Tibial artery (tissue), 4 donors: ENCODE data around the gene ALKAL2.

Source experiments
- DNase-seq, 2 donors: peaks; one replicate each; pipeline ENCODE4 v3.0.0-alpha.2; 2019
- H3K27ac ChIP-seq, 2 donors: fragments of 200-600 bp; sonication (generic) in 1 of 2; 1 replicate in 1 of 2; 2 replicates in 1 of 2; pipeline ENCODE4 v1.5.1; 2018 to 2019; ENCODE audit warnings: mild to moderate bottlenecking in 1 of 2
- H3K27me3 ChIP-seq, 2 donors: fragments of 200-600 bp; sonication (generic) in 1 of 2; one replicate each; pipeline versions ENCODE4 v1.5.1 to v1.6.0; 2016 to 2019
- H3K36me3 ChIP-seq, 3 donors: fragments of 200-600 bp; sonication (generic) in 2 of 3; one replicate each; pipeline ENCODE4 v1.5.1; 2016 to 2019; ENCODE audit warnings: mild to moderate bottlenecking in 2 of 3
- H3K4me1 ChIP-seq, 4 donors: fragments of 200-600 bp; sonication (generic) in 2 of 4; 1 replicate in 3 of 4; 2 replicates in 1 of 4; pipeline ENCODE4 v1.5.1; 2016 to 2019
- H3K4me3 ChIP-seq, 2 donors: fragments of 200-600 bp; sonication (generic) in 1 of 2; 1 replicate in 1 of 2; 2 replicates in 1 of 2; pipeline ENCODE4 v1.5.1; 2018 to 2019; ENCODE audit warnings: mild to moderate bottlenecking in 2 of 2
- H3K9me3 ChIP-seq, 3 donors: fragments of 200-600 bp; sonication (generic) in 1 of 3; one replicate each; pipeline ENCODE4 v1.5.1; 2016 to 2019
- intact Hi-C: fragments of 100-400 bp; cut with DNase I; formaldehyde crosslinking; loops from one replicate; pipeline ENCODE4 v1.15.0; 2023; ENCODE audit warnings: low total_unique reads
- TF ChIP-seq, protein P1 (sequence below), 2 experiments: fragments of 200-600 bp in 1 of 2; fragments of 450-650 bp in 1 of 2; IDR thresholded peaks; one replicate each; pipeline ENCODE4 v1.5.1; 2017 to 2019; ENCODE audit warnings: antibody characterized with exemption in 2 of 2, mild to moderate bottlenecking in 1 of 2, moderate library complexity in 1 of 2

ALKAL2 gene

DNA sequence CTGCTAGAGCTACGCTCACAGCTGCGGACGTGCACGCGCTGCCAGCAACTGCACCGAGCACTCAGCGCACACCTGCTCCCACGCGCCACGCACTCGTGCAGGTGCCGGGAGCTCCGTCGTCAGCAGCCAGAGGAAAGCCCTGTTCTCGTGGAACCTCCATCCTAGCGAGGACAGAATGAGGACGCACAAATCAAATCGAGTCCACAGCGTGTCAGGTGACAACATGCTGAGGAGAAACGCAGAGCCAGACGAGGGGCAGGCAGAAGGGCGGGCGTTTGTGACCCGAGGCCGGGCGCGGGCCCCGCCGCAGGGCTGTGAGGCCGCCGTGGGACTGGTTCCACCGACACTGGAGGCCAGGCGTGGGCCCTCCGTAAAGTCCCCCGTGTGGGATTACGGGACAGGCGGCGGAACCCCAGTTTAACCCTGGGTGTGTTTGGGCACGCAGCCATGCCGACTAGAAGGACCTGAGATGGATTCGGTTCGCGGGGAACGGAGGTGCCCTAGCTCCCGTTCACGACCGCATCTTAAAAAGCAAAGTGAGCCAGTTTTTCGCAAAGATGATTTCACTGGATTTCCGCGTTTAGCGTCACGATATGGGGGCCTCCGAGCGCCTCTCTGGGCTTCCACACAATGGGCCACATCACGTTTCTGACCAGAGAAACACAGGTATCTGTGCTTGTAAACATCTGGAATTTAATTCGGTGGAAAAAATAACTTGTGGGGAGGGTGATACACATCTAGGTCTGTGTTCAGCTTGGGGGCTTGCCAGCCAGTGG is 26.9 kb upstream of the ALKAL2 start:
- H3K4me3 ChIP-seq, result no peak overlapping the region
- peaks cover 0 to 6% of the 10 kb centered on the region in 2 donors for H3K27me3 ChIP-seq
- no peak for DNase-seq
- intact Hi-C loops, result no loop called here
- TF ChIP-seq, protein P1, sequence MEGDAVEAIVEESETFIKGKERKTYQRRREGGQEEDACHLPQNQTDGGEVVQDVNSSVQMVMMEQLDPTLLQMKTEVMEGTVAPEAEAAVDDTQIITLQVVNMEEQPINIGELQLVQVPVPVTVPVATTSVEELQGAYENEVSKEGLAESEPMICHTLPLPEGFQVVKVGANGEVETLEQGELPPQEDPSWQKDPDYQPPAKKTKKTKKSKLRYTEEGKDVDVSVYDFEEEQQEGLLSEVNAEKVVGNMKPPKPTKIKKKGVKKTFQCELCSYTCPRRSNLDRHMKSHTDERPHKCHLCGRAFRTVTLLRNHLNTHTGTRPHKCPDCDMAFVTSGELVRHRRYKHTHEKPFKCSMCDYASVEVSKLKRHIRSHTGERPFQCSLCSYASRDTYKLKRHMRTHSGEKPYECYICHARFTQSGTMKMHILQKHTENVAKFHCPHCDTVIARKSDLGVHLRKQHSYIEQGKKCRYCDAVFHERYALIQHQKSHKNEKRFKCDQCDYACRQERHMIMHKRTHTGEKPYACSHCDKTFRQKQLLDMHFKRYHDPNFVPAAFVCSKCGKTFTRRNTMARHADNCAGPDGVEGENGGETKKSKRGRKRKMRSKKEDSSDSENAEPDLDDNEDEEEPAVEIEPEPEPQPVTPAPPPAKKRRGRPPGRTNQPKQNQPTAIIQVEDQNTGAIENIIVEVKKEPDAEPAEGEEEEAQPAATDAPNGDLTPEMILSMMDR (IDR thresholded peaks at IDR 0.05), result no peak
- H3K4me1 ChIP-seq, result no peaks in the 10 kb centered on the region
- H3K36me3 ChIP-seq, result no peaks in the 10 kb centered on the region
- H3K27ac ChIP-seq, result no peak overlapping the region
- H3K9me3 ChIP-seq, result no peaks in the 10 kb centered on the region

DNA sequence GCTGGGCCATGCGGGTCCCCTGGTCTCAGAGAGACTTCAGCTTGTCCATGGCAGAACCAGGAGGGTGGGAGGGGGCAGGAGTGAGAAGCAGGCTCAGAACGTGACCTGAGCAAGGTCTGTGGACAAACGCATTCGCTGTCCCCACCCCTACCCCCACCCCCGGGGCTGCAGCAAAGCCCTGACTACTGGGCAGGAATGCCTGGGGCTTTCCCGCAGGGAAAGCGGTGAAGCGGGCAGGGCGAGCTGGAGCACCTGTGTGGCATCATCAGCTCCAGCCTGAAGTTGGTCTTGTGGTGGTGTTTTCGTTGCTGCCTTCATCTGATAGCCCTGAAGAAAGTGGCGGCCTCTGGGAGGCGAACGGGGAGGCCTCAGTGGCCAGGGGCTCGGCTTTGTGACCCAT is 26.1 kb upstream of the ALKAL2 start:
- TF ChIP-seq, protein P1 (IDR thresholded peaks at IDR 0.05), result no peak
- no peaks in the 10 kb centered on the region for H3K36me3 ChIP-seq
- H3K27me3 ChIP-seq, result peaks cover 0 to 6% of the 10 kb centered on the region in 2 donors
- H3K9me3 ChIP-seq, result no peaks in the 10 kb centered on the region
- intact Hi-C loops, result no loop called here
- DNase-seq, result no peak
- H3K27ac ChIP-seq, result no peak overlapping the region
- no peak overlapping the region for H3K4me3 ChIP-seq
- H3K4me1 ChIP-seq, result no peaks in the 10 kb centered on the region

DNA sequence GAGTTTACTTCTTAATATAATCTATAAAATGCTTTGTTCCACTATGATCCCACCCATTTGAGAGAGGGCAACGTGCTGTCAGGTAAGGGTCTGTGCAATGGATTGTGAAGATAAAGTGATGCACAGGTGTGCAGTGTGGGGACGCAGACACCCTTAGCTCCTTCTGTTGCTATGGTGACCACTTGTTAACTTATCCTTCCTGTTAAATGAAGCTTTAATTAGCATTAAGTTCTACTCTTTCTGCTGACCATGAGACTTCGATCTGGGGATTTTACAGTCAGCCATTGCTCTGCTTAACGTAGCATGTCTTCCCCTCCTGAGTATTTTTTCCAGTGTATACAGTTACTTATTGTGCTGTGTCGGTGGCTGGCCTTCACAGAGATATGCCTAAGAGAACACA is 23.1 kb upstream of the ALKAL2 start:
- DNase-seq, result no peak
- no peaks in the 10 kb centered on the region for H3K9me3 ChIP-seq
- H3K4me3 ChIP-seq, result no peak overlapping the region
- no peaks in the 10 kb centered on the region for H3K36me3 ChIP-seq
- intact Hi-C loops, result no loop called here
- TF ChIP-seq, protein P1 (IDR thresholded peaks at IDR 0.05), result no peak
- H3K27ac ChIP-seq, result no peak overlapping the region
- H3K27me3 ChIP-seq, result peaks cover 0 to 6% of the 10 kb centered on the region in 2 donors
- H3K4me1 ChIP-seq, result no peaks in the 10 kb centered on the region

DNA sequence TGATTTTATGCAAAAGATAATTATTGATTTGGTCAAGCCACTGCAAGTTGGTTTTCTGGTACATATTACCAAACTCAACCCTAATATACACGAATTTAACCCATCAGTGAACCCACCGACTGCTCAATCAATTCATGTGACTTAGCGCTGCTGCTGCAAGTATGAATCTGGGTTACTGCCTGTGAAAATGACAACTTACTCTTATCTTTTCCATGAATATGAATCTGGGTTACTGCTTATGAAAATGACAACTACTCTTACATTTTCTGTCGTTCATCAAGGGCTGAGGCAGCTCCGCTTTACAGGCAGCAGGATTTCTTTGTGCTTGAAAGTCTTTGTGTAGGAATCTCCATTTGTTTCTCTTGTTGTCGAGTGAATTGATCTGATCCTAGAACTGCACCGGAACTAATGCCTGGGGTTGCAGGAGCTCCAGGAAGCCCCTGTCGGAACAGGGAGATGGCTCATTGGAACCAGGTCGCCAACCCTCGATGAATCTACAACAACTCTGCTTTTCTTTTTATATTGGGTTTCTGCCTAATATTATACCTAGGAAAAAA is 22.1 kb upstream of the ALKAL2 start:
- Histone ChIP-seq H3K27me3 (peaks cover 0 to 6% of the 10 kb centered on the region in 2 donors), H3K9me3 (no peaks in the 10 kb centered on the region), H3K4me1 (no peaks in the 10 kb centered on the region), H3K27ac (no peak overlapping the region), H3K4me3 (no peak overlapping the region), H3K36me3 (no peaks in the 10 kb centered on the region)
- intact Hi-C loops, result no loop called here
- TF ChIP-seq, protein P1 (IDR thresholded peaks at IDR 0.05), result no peak
- no peak for DNase-seq

DNA sequence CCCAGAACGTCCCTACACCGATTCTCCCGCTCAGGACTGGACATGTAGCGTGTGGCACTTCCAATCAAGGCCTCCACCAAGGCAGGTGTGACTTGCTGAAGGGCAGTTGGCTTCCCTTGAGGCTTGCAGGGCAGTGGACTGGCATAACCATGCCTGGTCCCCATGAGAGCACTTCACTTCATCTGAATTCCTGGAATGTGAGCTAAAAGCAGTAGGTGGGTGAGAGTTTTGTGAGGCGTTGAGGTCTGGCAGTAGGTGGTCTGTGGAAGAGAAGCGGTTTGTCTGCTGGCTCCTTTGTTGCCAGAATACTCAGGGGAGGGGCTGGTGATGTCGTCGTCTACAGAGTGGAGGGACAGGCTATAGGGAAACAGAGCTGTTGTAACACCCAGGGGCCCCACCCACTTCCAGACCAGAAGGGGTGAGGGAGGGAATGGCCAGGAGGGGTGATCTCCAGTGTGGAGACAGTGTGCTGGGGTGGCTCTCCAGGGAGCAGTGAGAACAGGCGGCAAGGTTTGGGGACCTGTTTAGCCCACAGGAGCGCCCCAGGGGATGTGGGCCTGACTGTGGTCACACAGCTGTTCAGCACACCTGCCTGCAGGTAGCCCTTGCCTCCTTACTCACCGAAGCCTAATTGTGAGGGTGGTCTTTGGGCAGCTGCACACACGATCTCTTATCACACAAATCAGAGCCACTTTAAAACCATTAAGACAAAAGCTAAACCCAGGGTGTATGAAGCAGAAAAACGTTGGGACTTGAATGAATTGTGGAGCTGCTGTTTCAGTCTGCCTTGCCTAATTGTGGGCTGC is 21.5 kb upstream of the ALKAL2 start:
- no peaks in the 10 kb centered on the region for H3K4me1 ChIP-seq
- TF ChIP-seq, protein P1 (IDR thresholded peaks at IDR 0.05), result no peak
- H3K36me3 ChIP-seq, result no peaks in the 10 kb centered on the region
- H3K9me3 ChIP-seq, result no peaks in the 10 kb centered on the region
- H3K4me3 ChIP-seq, result no peak overlapping the region
- H3K27me3 ChIP-seq, result peaks cover 0 to 5% of the 10 kb centered on the region in 2 donors
- DNase-seq, result no peak
- intact Hi-C loops, result no loop called here
- H3K27ac ChIP-seq, result no peak overlapping the region
